ENCODE data around the gene DTNB. TPM values are rescaled to one million over a fixed set of nuclear protein-coding genes. Genes with fewer than 3 reads are reported as not detected.

DTNB gene
- total and polyA plus RNA-seq, 2 experiments from 2014 or later: 31.3 to 33.4 TPM

GRCh38 chr2:25374411-25374810 is 299.0 kb downstream of the DTNB start:
- no peaks in the 10 kb centered on the region for H3K36me3 ChIP-seq
- H3K27me3 ChIP-seq: no peaks in the 10 kb centered on the region
- H3K4me1 ChIP-seq (ENCODE audit: low read depth): peaks cover 6% of the 10 kb centered on the region
- DNase-seq (ENCODE audit: low read depth in 1 of 2, low spot score in 1 of 2): no peak
- H3K4me3 ChIP-seq: no peak overlapping the region
- H3K9me3 ChIP-seq (ENCODE audit: low read depth): no peaks in the 10 kb centered on the region
- H3K27ac ChIP-seq: no peak overlapping the region
- no peak for TF ChIP-seq CTCF (IDR thresholded peaks at IDR 0.05; ENCODE audit: low read depth, low read length)

GRCh38 chr2:25373269-25373981 is 300.0 kb downstream of the DTNB start:
- Histone ChIP-seq H3K9me3 (ENCODE audit: low read depth) (no peaks in the 10 kb centered on the region), H3K27ac (no peak overlapping the region), H3K4me1 (ENCODE audit: low read depth) (peaks cover 6% of the 10 kb centered on the region), H3K36me3 (no peaks in the 10 kb centered on the region), H3K27me3 (no peaks in the 10 kb centered on the region), H3K4me3 (no peak overlapping the region)
- TF ChIP-seq CTCF (IDR thresholded peaks at IDR 0.05; ENCODE audit: low read depth, low read length): no peak
- no peak for DNase-seq (ENCODE audit: low read depth in 1 of 2, low spot score in 1 of 2)

GRCh38 chr2:25372405-25373268 is 300.7 kb downstream of the DTNB start:
- H3K4me3 ChIP-seq: no peak overlapping the region
- H3K9me3 ChIP-seq (ENCODE audit: low read depth): no peaks in the 10 kb centered on the region
- no peak overlapping the region for H3K27ac ChIP-seq
- no peak for DNase-seq (ENCODE audit: low read depth in 1 of 2, low spot score in 1 of 2)
- peaks cover 6% of the 10 kb centered on the region for H3K4me1 ChIP-seq (ENCODE audit: low read depth)
- no peaks in the 10 kb centered on the region for H3K36me3 ChIP-seq
- TF ChIP-seq CTCF (IDR thresholded peaks at IDR 0.05; ENCODE audit: low read depth, low read length): no peak
- no peaks in the 10 kb centered on the region for H3K27me3 ChIP-seq

- H3K36me3 ChIP-seq: no peaks in the 10 kb centered on the region
- no peaks in the 10 kb centered on the region for H3K9me3 ChIP-seq (ENCODE audit: low read depth)
- no peak for TF ChIP-seq CTCF (IDR thresholded peaks at IDR 0.05; ENCODE audit: low read depth, low read length)
- no peak for DNase-seq (ENCODE audit: low read depth in 1 of 2, low spot score in 1 of 2)
- H3K27me3 ChIP-seq: no peaks in the 10 kb centered on the region
- H3K4me3 ChIP-seq: no peak overlapping the region
- no peak overlapping the region for H3K27ac ChIP-seq
- H3K4me1 ChIP-seq (ENCODE audit: low read depth): no peaks in the 10 kb centered on the region
These were observed 301.8 kb downstream of the DTNB start for GRCh38 chr2:25371253-25372241.

GRCh38 chr2:25369876-25370275 is 303.5 kb downstream of the DTNB start:
- Histone ChIP-seq H3K27me3 (no peaks in the 10 kb centered on the region), H3K4me3 (no peak overlapping the region), H3K9me3 (ENCODE audit: low read depth) (no peaks in the 10 kb centered on the region), H3K36me3 (no peaks in the 10 kb centered on the region), H3K4me1 (ENCODE audit: low read depth) (no peaks in the 10 kb centered on the region), H3K27ac (no peak overlapping the region)
- no peak for TF ChIP-seq CTCF (IDR thresholded peaks at IDR 0.05; ENCODE audit: low read depth, low read length)
- DNase-seq (ENCODE audit: low read depth in 1 of 2, low spot score in 1 of 2): no peak
